ENCODE results near the gene TINAGL1.

The TINAGL1 gene

GRCh38 chr1:31595836-31596736 is 19.8 kb downstream of the TINAGL1 start:
- Histone ChIP-seq H3K4me3 (ENCODE audit: low read length, poor library complexity, severe bottlenecking) (peak overlapping the region; percentile 55), H3K27me3 (ENCODE audit: insufficient read depth, low read length, poor library complexity, severe bottlenecking) (no peaks in the 10 kb centered on the region), H4K20me1 (ENCODE audit: insufficient read depth, low read length, poor library complexity, severe bottlenecking) (no peaks in the 10 kb centered on the region), H3K36me3 (ENCODE audit: insufficient read depth, low read length) (no peaks in the 10 kb centered on the region), H3K9me3 (ENCODE audit: insufficient read depth, low read depth, low read length) (no peaks in the 10 kb centered on the region), H3K9ac (ENCODE audit: low read depth, low read length, poor library complexity, severe bottlenecking) (peak overlapping the region; percentile 41), H3K4me2 (ENCODE audit: low read depth, low read length, poor library complexity, severe bottlenecking) (peak overlapping the region; percentile 71), H3K79me2 (ENCODE audit: insufficient read depth, low read length) (no peaks in the 10 kb centered on the region), H3K9me2 (replicated peaks; ENCODE audit: low read depth, low read length) (no peaks in the 10 kb centered on the region), H2AFZ (ENCODE audit: low read length) (no peak overlapping the region), H3F3A (ENCODE audit: low read depth) (no peaks in the 10 kb centered on the region), H3K4me1 (ENCODE audit: insufficient read depth, low read length, poor library complexity, severe bottlenecking) (peaks cover 32% of the 10 kb centered on the region)
- TF ChIP-seq, protein P1, sequence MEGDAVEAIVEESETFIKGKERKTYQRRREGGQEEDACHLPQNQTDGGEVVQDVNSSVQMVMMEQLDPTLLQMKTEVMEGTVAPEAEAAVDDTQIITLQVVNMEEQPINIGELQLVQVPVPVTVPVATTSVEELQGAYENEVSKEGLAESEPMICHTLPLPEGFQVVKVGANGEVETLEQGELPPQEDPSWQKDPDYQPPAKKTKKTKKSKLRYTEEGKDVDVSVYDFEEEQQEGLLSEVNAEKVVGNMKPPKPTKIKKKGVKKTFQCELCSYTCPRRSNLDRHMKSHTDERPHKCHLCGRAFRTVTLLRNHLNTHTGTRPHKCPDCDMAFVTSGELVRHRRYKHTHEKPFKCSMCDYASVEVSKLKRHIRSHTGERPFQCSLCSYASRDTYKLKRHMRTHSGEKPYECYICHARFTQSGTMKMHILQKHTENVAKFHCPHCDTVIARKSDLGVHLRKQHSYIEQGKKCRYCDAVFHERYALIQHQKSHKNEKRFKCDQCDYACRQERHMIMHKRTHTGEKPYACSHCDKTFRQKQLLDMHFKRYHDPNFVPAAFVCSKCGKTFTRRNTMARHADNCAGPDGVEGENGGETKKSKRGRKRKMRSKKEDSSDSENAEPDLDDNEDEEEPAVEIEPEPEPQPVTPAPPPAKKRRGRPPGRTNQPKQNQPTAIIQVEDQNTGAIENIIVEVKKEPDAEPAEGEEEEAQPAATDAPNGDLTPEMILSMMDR (conservative IDR thresholded peaks at IDR 0.05; ENCODE audit: low read length): no peak
- no peak for TF ChIP-seq EZH2phosphoT487 (IDR thresholded peaks at IDR 0.05; ENCODE audit: borderline replicate concordance)

GRCh38 chr1:31596737-31597097 is 20.4 kb downstream of the TINAGL1 start:
- H3K4me3 ChIP-seq (ENCODE audit: low read length, poor library complexity, severe bottlenecking): peak overlapping the region; percentile 55
- H3K4me1 ChIP-seq (ENCODE audit: insufficient read depth, low read length, poor library complexity, severe bottlenecking): peaks cover 32% of the 10 kb centered on the region
- TF ChIP-seq EZH2phosphoT487 (IDR thresholded peaks at IDR 0.05; ENCODE audit: borderline replicate concordance): no peak
- TF ChIP-seq, protein P1 (conservative IDR thresholded peaks at IDR 0.05; ENCODE audit: low read length): no peak
- no peaks in the 10 kb centered on the region for H3K9me3 ChIP-seq (ENCODE audit: insufficient read depth, low read depth, low read length)
- no peak overlapping the region for H2AFZ ChIP-seq (ENCODE audit: low read length)
- H3K4me2 ChIP-seq (ENCODE audit: low read depth, low read length, poor library complexity, severe bottlenecking): peak overlapping the region; percentile 71
- H4K20me1 ChIP-seq (ENCODE audit: insufficient read depth, low read length, poor library complexity, severe bottlenecking): no peaks in the 10 kb centered on the region
- H3K27me3 ChIP-seq (ENCODE audit: insufficient read depth, low read length, poor library complexity, severe bottlenecking): no peaks in the 10 kb centered on the region
- H3K9ac ChIP-seq (ENCODE audit: low read depth, low read length, poor library complexity, severe bottlenecking): peak overlapping the region; percentile 41
- H3K79me2 ChIP-seq (ENCODE audit: insufficient read depth, low read length): no peaks in the 10 kb centered on the region
- H3F3A ChIP-seq (ENCODE audit: low read depth): no peaks in the 10 kb centered on the region
- no peaks in the 10 kb centered on the region for H3K9me2 ChIP-seq (replicated peaks; ENCODE audit: low read depth, low read length)
- H3K36me3 ChIP-seq (ENCODE audit: insufficient read depth, low read length): no peaks in the 10 kb centered on the region

- H3K4me1 ChIP-seq (ENCODE audit: insufficient read depth, low read length, poor library complexity, severe bottlenecking): peaks cover 32% of the 10 kb centered on the region
- TF ChIP-seq EZH2phosphoT487 (IDR thresholded peaks at IDR 0.05; ENCODE audit: borderline replicate concordance): no peak
- TF ChIP-seq, protein P1 (conservative IDR thresholded peaks at IDR 0.05; ENCODE audit: low read length): no peak
Measured at GRCh38 chr1:31598980-31599379, 22.7 kb downstream of the TINAGL1 start.

More at GRCh38 chr1:31598980-31599379, 22.7 kb downstream of the TINAGL1 start:
- Histone ChIP-seq H3K4me3 (ENCODE audit: low read length, poor library complexity, severe bottlenecking) (no peak overlapping the region), H3F3A (ENCODE audit: low read depth) (no peaks in the 10 kb centered on the region), H3K9me3 (ENCODE audit: insufficient read depth, low read depth, low read length) (no peaks in the 10 kb centered on the region), H2AFZ (ENCODE audit: low read length) (no peak overlapping the region), H3K9me2 (replicated peaks; ENCODE audit: low read depth, low read length) (no peaks in the 10 kb centered on the region), H4K20me1 (ENCODE audit: insufficient read depth, low read length, poor library complexity, severe bottlenecking) (no peaks in the 10 kb centered on the region), H3K4me2 (ENCODE audit: low read depth, low read length, poor library complexity, severe bottlenecking) (no peak overlapping the region), H3K79me2 (ENCODE audit: insufficient read depth, low read length) (no peaks in the 10 kb centered on the region), H3K27me3 (ENCODE audit: insufficient read depth, low read length, poor library complexity, severe bottlenecking) (no peaks in the 10 kb centered on the region), H3K9ac (ENCODE audit: low read depth, low read length, poor library complexity, severe bottlenecking) (no peak overlapping the region), H3K36me3 (ENCODE audit: insufficient read depth, low read length) (no peaks in the 10 kb centered on the region)
